ENCODE data around the gene MCC.

GRCh38 chr5:113176734-113177133 is 311.5 kb downstream of the MCC start:
- no peak for TF ChIP-seq CTCF (IDR thresholded peaks at IDR 0.05)
- no peak for TF ChIP-seq POLR2A (IDR thresholded peaks at IDR 0.05)

Measured in uterus (tissue), 2 donors.